Endothelial cell of umbilical vein (primary cell): Measurements from ENCODE around the gene JAZF1. TPM values are rescaled to one million over a fixed set of nuclear protein-coding genes. Genes with fewer than 3 reads are reported as not detected.

ENCODE experiments used
- BruUV-seq: library from RNA; stranded (reverse); fragments of 400-500 nt; replicated peaks from 2 replicates; lab custom pipeline; 2021; lab: Mats Ljungman, UMichigan
- CTCF ChIA-PET: fragments of 300-600, 350-600 bp; sonication (Branson Sonifier 250); formaldehyde crosslinking; loops from one replicate; lab custom pipeline; 2021; ENCODE audit warnings: antibody characterized with exemption, inconsistent platforms; lab: Charles Lee
- POLR2A ChIA-PET: fragments of 300-600, 350-600 bp; sonication (Branson Sonifier 250); formaldehyde crosslinking; loops from one replicate; lab custom pipeline; 2021; ENCODE audit warnings: antibody characterized with exemption, inconsistent platforms; lab: Charles Lee
- DNase-seq: peaks from one replicate; pipeline ENCODE4 v3.0.0-alpha.2; 2011; ENCODE audit warnings: low read depth, low spot score
- FAIRE-seq: peaks from 2 replicates; lab custom pipeline; 2011; peaks lifted over from hg19 to GRCh38; lab: Jason Lieb, UNC
- H2AFZ ChIP-seq: 2 replicates; pipeline ENCODE4 v1.6.0; 2012; ENCODE audit warnings: low read depth, low read length, control low read depth, inconsistent platforms
- H3K27ac ChIP-seq: 2 replicates; pipeline ENCODE4 v1.5.1; 2011; ENCODE audit warnings: low read depth, mild to moderate bottlenecking, control low read depth, low read length, moderate library complexity; ENCODE audit not compliant: insufficient read depth
- H3K27me3 ChIP-seq, 2 experiments: 2 replicates each; pipeline versions ENCODE4 v1.6.0 to v1.6.1; 2011; ENCODE audit warnings: low read length in 2 of 2, mixed read lengths in 1 of 2; ENCODE audit not compliant: control insufficient read depth in 2 of 2, insufficient read depth in 2 of 2
- H3K36me3 ChIP-seq, 2 experiments: 2 replicates in 1 of 2; 3 replicates in 1 of 2; pipeline ENCODE4 v1.5.1; 2011; ENCODE audit warnings: low read length in 2 of 2, mild to moderate bottlenecking in 1 of 2, moderate library complexity in 1 of 2; ENCODE audit not compliant: control insufficient read depth in 2 of 2, insufficient read depth in 2 of 2; ENCODE audit errors: extremely low read depth in 1 of 2
- H3K4me1 ChIP-seq: 3 replicates; pipeline ENCODE4 v1.5.1; 2011; ENCODE audit warnings: mild to moderate bottlenecking, low read length; ENCODE audit not compliant: control insufficient read depth, insufficient read depth; ENCODE audit errors: extremely low read depth
- H3K4me2 ChIP-seq: 2 replicates; pipeline ENCODE4 v1.6.1; 2011; ENCODE audit warnings: low read length, control low read depth, mixed read lengths; ENCODE audit not compliant: insufficient read depth
- H3K4me3 ChIP-seq, 3 experiments: fragments of 200-600 bp in 1 of 3; sonication (generic), shearing (Covaris generic) in 1 of 3; replicated peaks in 1 of 3; 2 replicates each; pipeline ENCODE4 v1.5.1; 2011 to 2016; ENCODE audit warnings: control low read depth in 3 of 3, low read length in 3 of 3, mild to moderate bottlenecking in 2 of 3, inconsistent platforms in 1 of 3, low read depth in 1 of 3, moderate library complexity in 1 of 3; ENCODE audit not compliant: insufficient read depth in 1 of 3
- H3K79me2 ChIP-seq: 2 replicates; pipeline ENCODE4 v1.6.0; 2012; ENCODE audit warnings: low read length, inconsistent platforms; ENCODE audit not compliant: control insufficient read depth, insufficient read depth
- H3K9ac ChIP-seq: replicated peaks from 2 replicates; pipeline ENCODE3; 2011; ENCODE audit warnings: low read length, control low read depth; ENCODE audit not compliant: insufficient read depth; ENCODE audit errors: extremely low read depth
- H3K9me1 ChIP-seq: replicated peaks from 3 replicates; pipeline ENCODE4 v1.6.0; 2011; ENCODE audit warnings: mild to moderate bottlenecking, low read length; ENCODE audit not compliant: control insufficient read depth, insufficient read depth; ENCODE audit errors: extremely low read depth
- H3K9me3 ChIP-seq: replicated peaks from 2 replicates; pipeline ENCODE4 v1.5.1; 2012; ENCODE audit warnings: low read length, inconsistent platforms; ENCODE audit not compliant: control insufficient read depth, insufficient read depth
- H4K20me1 ChIP-seq: replicated peaks from 2 replicates; pipeline ENCODE3; 2011; ENCODE audit warnings: mild to moderate bottlenecking, low read length; ENCODE audit not compliant: control insufficient read depth, insufficient read depth; ENCODE audit errors: extremely low read depth
- CTCF ChIP-seq, 2 donors: IDR thresholded peaks; 1 replicate in 1 of 2; 2 replicates in 1 of 2; pipeline ENCODE4 v1.5.1; 2011; ENCODE audit warnings: low read length in 2 of 2, mild to moderate bottlenecking in 2 of 2, moderate library complexity in 2 of 2, control low read depth in 1 of 2, inconsistent platforms in 1 of 2, low read depth in 1 of 2; ENCODE audit not compliant: insufficient read depth in 1 of 2; ENCODE audit errors: extremely low read depth in 1 of 2
- EZH2 ChIP-seq: IDR thresholded peaks from 2 replicates; pipeline ENCODE4 v1.6.1; 2012; ENCODE audit warnings: borderline replicate concordance, low read depth, mild to moderate bottlenecking, moderate library complexity, low read length, inconsistent platforms; ENCODE audit not compliant: severe bottlenecking
- FOS ChIP-seq: IDR thresholded peaks from 2 replicates; pipeline ENCODE4 v1.6.1; 2011; ENCODE audit warnings: mild to moderate bottlenecking, low read length, moderate library complexity, borderline replicate concordance; ENCODE audit not compliant: insufficient read depth
- GATA2 ChIP-seq: IDR thresholded peaks from 2 replicates; pipeline ENCODE4 v1.7.0; 2011; ENCODE audit warnings: low read depth, mild to moderate bottlenecking, moderate library complexity, mixed read lengths, low read length; ENCODE audit not compliant: insufficient read length, insufficient read depth
- JUN ChIP-seq: IDR thresholded peaks from 2 replicates; pipeline ENCODE4 v1.6.1; 2011; ENCODE audit warnings: borderline replicate concordance, low read depth; ENCODE audit not compliant: insufficient read length, insufficient read depth
- MAX ChIP-seq: IDR thresholded peaks from 2 replicates; pipeline ENCODE4 v1.6.1; 2011; ENCODE audit not compliant: insufficient read depth, insufficient read length
- MYC ChIP-seq: IDR thresholded peaks from one replicate; pipeline ENCODE4 v1.6.1; 2011; ENCODE audit warnings: mild to moderate bottlenecking, low read depth, low read length
- POLR2A ChIP-seq: IDR thresholded peaks from 2 replicates; pipeline ENCODE4 v1.6.1; 2012; ENCODE audit warnings: low read depth, mild to moderate bottlenecking, control low read depth, low read length
- POLR2AphosphoS5 ChIP-seq: IDR thresholded peaks from 2 replicates; pipeline ENCODE4 v1.6.1; 2012; ENCODE audit warnings: low read depth, mild to moderate bottlenecking, control low read depth, low read length, moderate library complexity; ENCODE audit not compliant: insufficient read depth
- dilution Hi-C: fragments of 300-500 bp; cut with MboI; formaldehyde crosslinking; loops from one replicate; pipeline ENCODE4 v1.15.0; 2019; ENCODE audit warnings: low sequenced_read_pairs; ENCODE audit not compliant: extremely low pct_ligation_motif_present
- intact Hi-C: fragments of 100-400 bp; cut with micrococcal nuclease; formaldehyde crosslinking; loops from one replicate; pipeline ENCODE4 v1.10.0; 2022
- polyA plus RNA-seq, 4 experiments: library from polyadenylated mRNA; depleted of rRNA in 3 of 4; stranded (reverse) in 3 of 4; unstranded in 1 of 4; fragments of >200 nt; gene quantifications; 2 replicates each; pipeline versions ENCODE4 v1.2.1 to v1.2.3, GENCODE V29; 2011 to 2012; ENCODE audit warnings: missing spikeins in 1 of 4
- total RNA-seq: library from RNA; stranded (reverse); gene quantifications from 2 replicates; pipeline ENCODE4 v1.2.3, GENCODE V29; 2021

The JAZF1 gene
- total and polyA plus RNA-seq, 2 donors (not counting 3 experiments of a cell fraction or from before 2014, with no cell fraction given): 2.5 to 16.9 TPM

- H2AFZ ChIP-seq: no peak overlapping the region
- no TSS peak for BruUV-seq
- dilution Hi-C loops: no loop called here
- H3K9me1 ChIP-seq: no peaks in the 10 kb centered on the region
- TF ChIP-seq CTCF (IDR thresholded peaks at IDR 0.05; ENCODE audit: extremely low read depth in 1 of 2, insufficient read depth in 1 of 2, low read depth in 1 of 2, low read length in 2 of 2) (no peak), EZH2 (no peak), POLR2A (no peak), JUN (no peak), MAX (no peak), POLR2AphosphoS5 (no peak), GATA2 (no peak), FOS (no peak), MYC (no peak)
- no peak overlapping the region for H3K4me3 ChIP-seq
- no peak overlapping the region for H3K9ac ChIP-seq
- POLR2A ChIA-PET: interaction anchor here (0.6 kb wide), 1 partner anchor 352 kb away, joined by 3 read pairs; no protein-coding TSS in a partner anchor
- no peaks in the 10 kb centered on the region for H3K36me3 ChIP-seq
- CTCF ChIA-PET: interaction anchor here (1.0 to 6.4 kb wide), 5 partner anchors 10 to 38 kb away, joined by 3 to 35 read pairs (median 4); no protein-coding TSS in a partner anchor
- no peaks in the 10 kb centered on the region for H3K79me2 ChIP-seq
- peaks cover 6% of the 10 kb centered on the region for H3K4me1 ChIP-seq
- DNase-seq: no peak
- no peaks in the 10 kb centered on the region for H3K9me3 ChIP-seq
- FAIRE-seq: no peak
- H3K27me3 ChIP-seq: no peaks in the 10 kb centered on the region
- H3K27ac ChIP-seq: no peak overlapping the region
- intact Hi-C loops: no loop called here
- H4K20me1 ChIP-seq: no peaks in the 10 kb centered on the region
- H3K4me2 ChIP-seq: no peak overlapping the region
These were observed 97.2 kb downstream of the JAZF1 start for GRCh38 chr7:28083164-28083997.
